22Rv1 (cell line): ENCODE measurements around the gene DKK2.

ENCODE experiments used
- CTCF ChIP-seq: fragments of 450-650 bp; IDR thresholded peaks from 2 replicates; pipeline ENCODE4 v1.5.1; 2017; ENCODE audit warnings: mild to moderate bottlenecking
- ZFX ChIP-seq: fragments of 450-650 bp; IDR thresholded peaks from 2 replicates; pipeline ENCODE4 v1.6.1; 2017; ENCODE audit warnings: antibody characterized with exemption, borderline replicate concordance

GRCh38 chr4:107011312-107011711 is 24.8 kb downstream of the DKK2 start:
- TF ChIP-seq CTCF, result no peak
- no peak for TF ChIP-seq ZFX
